Measurements from ENCODE around the gene SPTBN1.
"Not testable (repeated sequence)": the region's sequence is repeated elsewhere in the genome, so short reads cannot be mapped to it uniquely, and the experiment has no call there.

The SPTBN1 gene

DNA sequence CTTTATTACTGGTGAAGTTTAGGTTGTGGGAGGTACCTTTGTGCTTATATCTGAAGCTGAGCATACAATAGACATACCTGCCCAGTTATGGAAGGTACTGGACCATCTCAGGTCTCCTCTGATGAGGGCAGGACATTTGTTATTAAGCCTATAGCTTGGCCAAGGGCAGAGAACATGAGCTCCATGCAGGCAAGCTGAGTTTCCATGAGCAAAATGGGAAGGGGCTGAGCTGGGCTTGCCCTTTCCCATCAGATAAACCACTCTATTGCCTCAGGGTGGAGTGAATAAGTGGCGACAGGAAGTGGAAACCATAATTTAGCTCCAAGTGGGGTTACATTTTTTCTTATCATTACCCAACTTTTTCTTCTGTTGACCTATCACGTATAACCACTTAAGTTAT lies 227.5 kb downstream of the SPTBN1 start:
- FAIRE-seq: no peak

DNA sequence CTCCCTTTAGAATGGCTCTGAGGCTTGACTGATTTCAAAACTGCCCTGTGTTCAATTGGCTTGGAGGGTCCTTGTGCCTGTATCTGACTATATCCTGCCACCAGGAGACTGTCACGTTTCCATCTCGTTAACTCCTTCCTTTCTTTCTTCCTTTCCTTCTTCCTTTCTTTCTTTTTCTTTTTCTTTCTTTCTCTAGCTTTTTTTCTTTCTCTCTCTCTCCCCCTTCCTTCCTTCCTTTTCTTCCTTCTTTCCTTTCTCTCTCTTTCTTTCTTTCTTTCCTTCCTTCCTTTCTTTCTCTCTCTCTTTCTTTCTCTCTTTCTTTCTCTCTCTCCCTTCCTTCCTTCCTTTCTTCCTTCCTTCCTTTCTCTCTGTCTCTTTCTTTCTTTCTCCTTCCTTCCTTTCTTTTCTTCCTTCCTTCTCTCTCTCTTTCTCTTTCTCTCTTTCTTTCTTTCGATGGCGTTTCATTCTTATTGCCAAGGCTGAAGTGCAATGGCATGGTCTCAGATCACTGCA lies 229.2 kb downstream of the SPTBN1 start:
- FAIRE-seq: no peak

DNA sequence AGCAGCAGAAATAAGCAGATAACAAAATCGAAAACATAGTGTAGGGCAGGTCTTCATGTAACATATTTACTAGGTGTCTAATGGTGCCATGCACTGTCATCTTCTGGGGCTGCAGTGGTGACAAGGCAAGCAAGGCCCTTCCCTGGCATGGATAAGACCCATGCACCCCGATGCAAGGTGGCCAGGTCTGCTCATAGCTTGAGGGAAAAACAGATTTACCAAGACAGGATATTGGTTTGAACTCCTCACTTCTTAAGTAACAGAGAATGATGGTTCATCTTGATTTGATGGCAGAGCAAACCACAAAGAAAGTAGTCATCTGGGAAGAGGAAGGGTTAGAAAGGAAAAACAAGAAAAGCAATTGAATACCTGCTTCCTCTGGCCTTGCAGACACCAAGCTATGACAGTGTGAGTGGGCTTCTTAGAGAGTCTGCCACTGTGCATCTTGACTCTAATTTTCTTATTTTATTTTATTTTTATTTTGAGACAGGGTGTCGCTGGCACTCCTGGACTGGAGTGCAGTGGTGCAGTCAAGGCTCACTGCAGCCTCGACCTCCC lies 231.5 kb downstream of the SPTBN1 start:
- no peak for FAIRE-seq

DNA sequence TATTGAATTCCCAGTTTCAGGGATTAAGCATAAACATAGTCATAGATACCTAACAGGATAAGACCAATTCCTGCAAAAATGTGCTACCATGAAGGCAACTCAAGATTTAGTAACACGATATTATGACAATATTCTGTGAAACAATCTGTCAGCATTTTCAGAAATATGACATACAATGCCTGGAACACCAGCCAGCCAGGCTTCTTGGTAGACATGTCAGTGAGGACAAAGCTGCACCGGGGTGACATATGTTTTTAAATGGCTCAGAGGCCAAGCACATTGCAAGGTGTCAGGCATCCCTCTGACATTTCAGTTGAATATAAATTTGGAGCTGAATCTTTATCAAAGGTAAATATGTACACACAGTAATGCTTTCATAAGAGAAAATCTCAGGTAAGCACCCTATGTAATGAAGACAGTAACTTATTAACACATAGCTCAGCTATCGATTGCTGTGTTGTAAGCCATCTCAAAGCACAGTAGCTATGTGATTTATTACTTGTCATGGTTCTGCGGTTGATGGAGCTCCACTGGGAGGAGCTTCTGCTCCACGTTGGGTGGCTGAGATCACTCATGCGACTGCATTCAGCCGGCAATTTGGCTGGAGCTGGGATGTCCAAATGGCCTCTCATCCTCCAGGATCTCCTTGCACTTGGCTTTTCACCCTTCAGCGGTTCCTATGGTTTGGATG lies 235.5 kb downstream of the SPTBN1 start:
- no peak for FAIRE-seq

DNA sequence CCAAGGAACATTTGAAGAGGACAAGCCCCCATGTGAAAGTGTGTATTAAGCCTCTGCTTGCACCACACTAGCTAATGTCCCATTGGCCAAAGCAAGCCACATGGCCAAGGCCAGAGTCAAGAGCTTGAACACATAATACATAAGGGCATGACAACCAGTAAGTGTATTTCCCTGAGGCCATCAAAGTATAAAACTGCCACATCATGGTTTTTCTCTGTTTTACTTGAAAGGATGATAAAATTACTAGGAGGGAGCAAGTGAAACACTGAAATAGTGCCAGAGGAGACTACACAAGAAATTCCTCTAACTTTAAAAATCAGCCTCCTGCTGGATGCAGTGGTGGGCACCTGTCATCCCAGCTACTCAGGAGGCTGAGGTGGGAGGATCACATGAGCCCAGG lies 236.4 kb downstream of the SPTBN1 start:
- no peak for FAIRE-seq

DNA sequence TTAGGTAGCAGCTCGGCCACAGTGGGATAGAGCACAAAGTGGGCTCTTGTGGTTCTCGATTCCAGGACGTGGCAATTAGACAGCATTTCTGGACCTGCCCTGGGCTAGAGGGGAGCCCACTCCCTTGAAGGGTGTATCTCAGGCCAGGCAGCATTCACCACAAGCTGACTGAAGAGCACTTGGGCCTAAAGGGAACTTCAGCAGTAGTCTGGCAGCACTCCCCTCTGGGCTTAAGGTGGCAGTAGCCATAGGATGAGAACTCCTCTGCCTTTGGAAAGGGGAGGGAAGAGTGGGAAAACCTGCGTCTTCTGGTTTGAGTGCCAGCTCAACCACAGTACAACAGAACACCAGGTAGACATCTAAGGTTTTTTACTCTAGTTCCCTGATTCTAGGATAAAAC lies 239.3 kb downstream of the SPTBN1 start:
- FAIRE-seq: no peak

DNA sequence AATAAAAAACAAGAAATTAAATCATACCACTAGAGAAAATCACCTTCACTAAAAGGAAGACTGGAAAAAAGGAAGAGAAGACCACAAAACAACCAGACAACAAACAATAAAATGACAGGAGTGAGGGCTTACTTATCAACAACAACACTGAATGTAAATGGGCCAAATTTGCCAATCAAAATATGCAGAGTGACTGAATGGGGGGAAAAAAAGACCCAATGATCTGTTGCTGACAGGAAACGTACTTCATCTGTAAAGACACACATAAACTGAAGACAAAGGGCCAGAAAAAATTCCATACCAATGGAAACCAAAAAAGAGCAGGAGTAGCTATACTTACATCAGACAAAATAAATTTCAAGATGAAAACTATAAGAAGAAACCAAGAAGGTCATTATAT lies 241.8 kb downstream of the SPTBN1 start:
- FAIRE-seq: no peak

DNA sequence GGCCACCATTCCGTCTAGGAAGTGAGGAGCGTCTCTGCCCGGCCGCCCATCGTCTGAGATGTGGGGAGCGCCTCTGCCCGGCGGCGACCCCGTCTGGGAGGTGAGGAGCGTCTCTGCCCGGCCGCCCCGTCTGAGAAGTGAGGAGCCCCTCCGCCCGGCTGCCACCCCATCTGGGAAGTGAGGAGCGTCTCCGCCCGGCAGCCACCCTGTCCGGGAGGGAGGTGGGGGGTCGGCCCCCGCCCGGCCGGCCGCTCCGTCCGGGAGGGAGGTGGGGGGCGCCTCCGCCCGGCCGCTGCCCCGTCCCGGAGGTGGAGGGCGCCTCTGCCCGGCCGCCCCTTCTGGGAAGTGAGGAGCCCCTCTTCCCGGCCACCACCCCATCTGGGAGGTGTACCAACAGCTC lies 242.8 kb downstream of the SPTBN1 start:
- not testable (repeated sequence) for FAIRE-seq

DNA sequence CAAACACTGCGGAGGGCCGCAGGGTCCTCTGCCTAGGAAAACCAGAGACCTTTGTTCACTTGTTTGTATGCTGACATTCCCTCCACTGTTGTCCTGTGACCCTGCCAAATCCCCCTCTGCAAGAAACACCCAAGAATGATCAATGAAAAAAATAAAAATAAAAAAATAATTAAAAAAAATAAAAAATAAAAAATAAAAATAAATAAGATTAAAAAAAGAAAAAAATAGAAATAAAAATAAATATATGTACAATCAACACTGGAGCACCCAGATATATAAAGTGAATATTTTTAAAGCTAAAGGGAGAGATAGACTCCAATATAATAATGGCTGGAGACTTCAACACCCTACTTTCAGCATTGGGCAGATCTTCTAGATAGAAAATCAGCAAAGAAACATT lies 243.5 kb downstream of the SPTBN1 start:
- peak; percentile 45 for FAIRE-seq

DNA sequence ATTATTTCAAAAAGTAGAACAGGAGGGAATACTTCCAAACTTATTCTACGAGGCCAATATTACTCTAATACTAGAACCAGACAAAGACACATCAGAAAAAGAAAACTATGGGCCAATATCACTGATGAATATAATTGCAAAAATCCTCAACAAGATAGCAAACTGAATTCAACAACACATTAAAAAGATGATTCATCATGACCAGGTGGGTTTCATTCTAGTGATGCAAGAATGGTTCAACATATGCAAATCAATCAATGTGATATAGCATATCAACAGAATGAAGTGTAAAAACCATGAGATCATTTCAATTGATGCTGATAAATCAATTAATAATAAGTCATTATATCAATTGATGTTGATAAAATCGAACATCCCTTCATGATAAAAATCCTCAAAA lies 244.9 kb downstream of the SPTBN1 start:
- FAIRE-seq: no peak

DNA sequence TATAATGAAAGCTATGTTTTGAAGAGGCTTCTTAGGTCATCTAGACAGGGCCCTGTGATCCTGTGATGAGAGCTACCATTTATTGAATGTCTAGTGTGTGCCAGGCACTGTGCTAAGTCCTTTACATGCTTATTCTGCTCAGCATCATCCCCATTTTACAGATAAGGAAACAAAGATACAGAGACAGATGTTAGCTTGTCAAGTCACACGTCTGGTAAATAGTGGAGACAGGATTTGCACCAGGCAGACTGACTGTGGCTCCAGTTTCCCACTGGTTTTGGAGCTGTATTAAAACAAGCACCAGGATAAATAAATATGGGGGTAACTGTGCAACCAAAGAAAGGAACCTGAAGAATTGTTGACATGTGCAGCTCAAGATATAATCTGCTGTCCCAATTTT lies 248.1 kb downstream of the SPTBN1 start:
- no peak for FAIRE-seq

DNA sequence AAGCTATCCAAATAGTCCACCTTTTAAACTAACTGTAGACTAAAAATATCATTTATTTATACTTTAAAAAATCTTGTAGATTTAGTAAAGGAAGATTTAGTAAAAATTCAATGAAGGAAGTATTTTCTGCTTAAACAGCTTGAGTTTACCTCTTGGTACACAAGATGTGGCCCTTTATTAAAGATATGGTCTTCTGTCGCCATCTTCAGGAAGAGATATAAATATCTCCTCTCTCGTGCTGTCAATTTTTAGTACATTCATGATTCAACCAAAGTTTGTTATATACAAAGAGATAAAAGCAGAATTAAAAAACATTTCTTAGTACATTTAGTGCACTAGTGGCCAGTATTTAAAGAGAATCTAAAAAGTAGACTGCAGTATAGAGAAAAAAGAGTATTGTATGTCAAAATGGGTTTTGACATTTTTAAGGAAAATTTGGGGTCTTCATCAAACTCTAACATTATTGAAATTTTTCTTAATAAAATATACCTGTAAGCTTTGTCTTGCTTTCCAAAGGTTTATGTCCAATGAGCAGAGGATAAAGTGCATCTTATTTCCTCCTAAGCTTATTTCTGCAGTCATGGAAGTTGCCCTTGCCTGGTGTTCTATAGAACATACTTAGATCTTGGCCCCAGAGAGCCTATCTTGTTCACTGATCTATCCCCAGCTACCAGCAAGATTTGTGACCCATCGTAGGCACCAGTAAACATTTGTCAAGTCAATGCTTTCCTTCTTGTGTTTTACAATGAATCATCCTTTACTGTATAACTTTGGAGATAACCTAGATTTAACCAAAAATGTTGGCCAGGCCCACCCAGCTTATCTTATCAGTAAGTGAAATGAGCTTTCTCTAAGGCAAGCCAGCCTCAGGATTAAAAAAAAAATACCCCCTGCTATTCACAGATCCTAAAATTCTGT lies 248.8 kb downstream of the SPTBN1 start:
- FAIRE-seq: peak; percentile 98

DNA sequence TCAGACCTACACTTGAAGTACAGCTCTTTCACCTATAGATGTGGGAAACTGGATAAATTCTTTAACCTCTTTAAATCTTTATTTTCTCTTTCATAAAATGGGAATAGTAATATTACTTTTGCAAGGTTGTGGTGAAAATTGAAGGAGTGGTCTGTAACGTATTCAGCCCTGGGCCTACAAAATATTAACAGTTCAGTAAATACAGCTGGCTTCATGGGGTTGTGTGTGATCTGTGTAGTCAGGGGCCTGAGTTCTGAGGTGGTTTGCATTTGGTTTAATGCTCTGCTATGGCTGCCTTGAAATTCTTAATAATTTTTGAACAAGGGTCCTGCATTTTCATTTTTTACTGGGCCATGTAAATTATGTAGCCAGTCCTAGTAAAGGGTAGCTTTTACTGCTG lies 250.5 kb downstream of the SPTBN1 start:
- no peak for FAIRE-seq

DNA sequence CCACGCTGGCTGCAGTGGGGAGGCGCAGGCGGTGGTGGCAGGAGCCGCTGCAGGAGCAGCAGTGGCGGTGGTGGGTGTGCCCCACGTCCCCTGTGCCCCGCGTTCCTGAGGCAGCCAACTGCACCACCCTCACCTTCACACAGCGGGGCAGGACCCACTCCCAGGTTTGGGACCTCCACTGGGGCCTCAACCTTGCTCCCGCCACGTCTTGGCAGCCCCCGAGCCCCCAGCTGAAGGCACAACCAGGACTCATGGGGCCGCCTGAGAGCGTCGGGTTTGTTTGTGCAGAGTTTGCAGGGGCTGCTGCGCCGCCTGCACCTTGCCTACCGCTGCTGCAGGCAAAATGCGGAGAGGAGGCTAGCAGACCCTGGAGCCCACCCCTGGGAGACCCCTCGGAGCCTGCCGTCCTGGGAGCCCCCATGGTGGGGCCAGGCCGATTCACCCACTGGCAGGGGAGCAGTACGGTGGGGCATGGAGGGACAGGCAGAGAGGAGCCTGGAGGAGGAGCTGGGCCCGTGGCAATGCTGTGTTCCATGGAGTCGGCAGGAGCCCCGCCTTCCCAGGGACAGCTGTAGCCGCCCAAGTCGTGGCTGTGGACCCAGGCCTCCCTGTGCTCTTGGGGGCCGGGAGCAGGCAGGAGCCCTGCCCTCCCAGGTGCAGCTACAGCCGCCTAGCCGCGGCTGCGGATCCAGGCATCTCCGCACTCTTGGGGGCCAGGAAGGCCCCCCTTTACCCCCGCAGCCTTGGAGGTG lies 252.6 kb downstream of the SPTBN1 start:
- no peak for FAIRE-seq

DNA sequence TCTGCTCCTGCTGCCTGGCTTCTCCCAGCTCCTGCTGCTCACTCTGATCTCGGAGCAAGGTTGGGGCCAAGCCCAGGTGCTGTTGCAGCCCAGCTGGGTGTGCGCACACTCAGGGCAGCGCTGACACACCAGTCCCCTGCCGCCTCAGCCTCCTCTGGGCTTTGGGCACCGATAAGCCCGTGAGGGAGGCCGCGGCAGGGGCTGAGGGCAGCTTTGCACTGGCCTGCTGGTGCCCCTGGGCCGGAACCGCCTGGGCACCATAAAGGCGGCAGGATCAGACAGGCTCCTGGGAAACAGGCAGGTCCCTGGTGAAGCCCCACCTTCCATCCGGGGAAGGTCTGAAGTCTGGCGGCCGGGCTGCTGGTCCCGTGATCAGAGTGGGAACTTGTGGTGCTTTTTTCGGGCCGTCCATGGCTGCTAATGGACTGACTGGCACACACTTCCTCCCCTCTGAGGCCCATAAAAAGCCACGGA lies 253.2 kb downstream of the SPTBN1 start:
- no peak for FAIRE-seq

DNA sequence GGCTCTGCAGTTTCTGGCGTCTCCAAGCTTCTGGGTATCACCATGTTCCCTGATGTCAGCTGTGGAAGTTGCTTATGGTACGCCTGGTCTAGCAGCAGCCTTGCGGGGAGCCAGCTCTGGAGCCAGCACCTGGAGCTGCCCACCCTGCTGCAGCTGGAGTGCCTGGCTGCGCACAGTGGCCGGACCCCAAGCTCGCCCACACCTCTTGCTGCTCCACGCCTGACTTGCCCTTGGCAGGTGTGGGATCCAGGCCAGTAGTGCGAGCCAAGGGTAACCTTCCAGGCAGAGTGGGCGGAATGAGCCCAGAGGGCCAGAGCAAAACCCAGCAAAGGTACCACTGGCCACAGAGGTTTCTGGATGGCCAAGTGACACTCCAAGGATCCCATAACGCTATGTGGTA lies 254.1 kb downstream of the SPTBN1 start:
- no peak for FAIRE-seq

DNA sequence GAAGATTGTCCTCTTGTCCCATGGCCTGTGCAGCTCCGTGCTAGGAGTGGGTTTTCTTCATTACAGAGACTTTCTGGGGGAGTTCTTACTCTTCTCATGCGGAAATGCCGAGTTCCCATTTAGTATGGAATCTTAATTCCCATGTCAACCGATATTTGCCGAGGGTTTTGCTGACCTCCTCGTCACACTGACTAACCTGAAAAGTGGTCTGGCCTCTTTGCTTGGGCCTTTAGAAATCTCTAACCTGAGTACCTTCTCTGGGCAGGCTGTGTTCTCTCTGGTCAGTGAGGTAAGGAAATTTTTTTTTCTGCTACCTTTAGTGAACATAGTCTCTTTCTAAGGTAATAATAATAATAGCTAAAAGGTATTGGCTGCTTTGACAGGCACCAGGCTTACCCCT lies 256.4 kb downstream of the SPTBN1 start:
- FAIRE-seq: no peak

DNA sequence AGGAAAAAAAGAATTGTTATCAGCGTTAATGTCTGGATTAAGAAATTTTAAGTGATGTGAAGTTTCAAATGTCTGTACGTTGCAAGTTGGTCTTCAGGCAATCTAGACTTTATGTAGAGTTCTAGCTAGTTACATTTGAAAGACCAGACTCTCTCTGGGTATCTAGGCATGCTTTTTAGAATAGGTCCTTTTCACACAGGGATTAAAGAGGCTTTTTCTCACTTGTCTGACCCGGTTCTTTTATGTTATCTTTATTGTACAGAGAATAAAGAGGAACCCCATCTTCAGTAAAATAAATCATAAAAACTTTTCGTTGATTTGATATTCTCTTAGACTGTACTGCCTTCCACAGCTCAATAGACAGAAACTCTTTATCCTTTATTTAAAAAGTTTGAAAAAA lies 258.9 kb downstream of the SPTBN1 start:
- FAIRE-seq: no peak

DNA sequence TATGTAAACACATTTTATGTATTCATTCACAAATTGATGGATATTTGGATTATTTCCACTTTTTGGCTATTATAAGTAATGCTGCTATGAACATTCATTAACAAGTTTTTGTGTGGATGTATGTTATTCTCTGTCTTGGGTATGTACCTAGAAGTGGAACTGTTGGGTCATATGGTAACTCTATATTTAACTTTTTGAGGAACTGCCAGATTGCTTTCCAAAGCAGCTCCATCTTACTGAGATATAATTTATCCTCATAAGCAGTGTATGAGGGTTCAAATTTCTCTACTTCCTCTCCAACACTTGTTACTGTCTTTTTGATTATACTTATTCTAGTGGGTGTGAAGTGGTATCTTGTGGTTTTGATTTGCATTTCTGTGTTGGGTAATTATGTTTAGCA lies 260.2 kb downstream of the SPTBN1 start:
- FAIRE-seq: no peak

DNA sequence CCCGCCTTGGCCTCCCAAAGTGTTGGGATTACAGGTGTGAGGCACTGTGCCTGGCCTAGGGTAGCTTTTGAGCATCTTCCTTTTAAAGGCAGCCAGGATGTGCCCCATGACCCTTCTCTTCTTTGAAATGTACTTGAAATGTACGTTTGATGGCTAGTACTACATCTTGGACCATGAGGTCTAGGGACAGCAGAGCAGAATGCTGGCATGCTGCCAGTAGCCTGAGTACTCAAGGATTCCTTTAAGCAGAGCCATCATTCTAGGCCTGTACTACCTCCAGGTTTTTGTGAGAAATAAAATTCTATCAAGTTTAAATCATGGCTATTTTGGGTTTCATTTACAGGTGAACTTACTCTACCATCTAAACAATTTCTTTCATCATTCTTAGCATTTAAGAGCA lies 264.4 kb downstream of the SPTBN1 start:
- no peak for FAIRE-seq
